HG02588 (cell line): ENCODE measurements around the gene RFC5.
"Not testable (repeated sequence)": the region's sequence is repeated elsewhere in the genome, so short reads cannot be mapped to it uniquely, and the experiment has no call there.

Source experiments
- ATAC-seq: cut with Tn5 transposase; IDR thresholded peaks from one replicate; pipeline ENCODE4 v1.9.1; 2021; ENCODE audit warnings: mild to moderate bottlenecking, moderate library complexity; ENCODE audit not compliant: unreplicated experiment

RFC5 gene

GRCh38 chr12:118016424-118017264 is at the start of gene RFC5:
TSS of gene RFC5 (plus strand) at chr12:118016703. CDS start at chr12:118016828, 125 bp downstream.
- peak; percentile 98 for ATAC-seq

GRCh38 chr12:117967043-117967442 is 49.5 kb upstream of the RFC5 start:
- ATAC-seq = no peak

GRCh38 chr12:117967512-117967911 is 49.0 kb upstream of the RFC5 start:
- ATAC-seq = no peak

- no peak for ATAC-seq
These were observed 48.2 kb upstream of the RFC5 start for GRCh38 chr12:117968151-117968789.

GRCh38 chr12:117968826-117969659 is 47.5 kb upstream of the RFC5 start, which contains the start of gene KSR2:
TSS of gene KSR2 (minus strand) at chr12:117968990. CDS start at chr12:117968255, 735 bp downstream.
- ATAC-seq = peak; percentile 61

GRCh38 chr12:117970334-117970733 is 46.2 kb upstream of the RFC5 start:
- ATAC-seq = no peak

- no peak for ATAC-seq
These were observed 44.2 kb upstream of the RFC5 start for GRCh38 chr12:117972301-117972700.

GRCh38 chr12:117975006-117975405 is 41.5 kb upstream of the RFC5 start:
- ATAC-seq = no peak

- no peak for ATAC-seq
These were observed 39.1 kb upstream of the RFC5 start for GRCh38 chr12:117977373-117977772.

GRCh38 chr12:117980616-117981015 is 35.9 kb upstream of the RFC5 start:
- no peak for ATAC-seq

GRCh38 chr12:117981267-117981666 is 35.2 kb upstream of the RFC5 start:
- ATAC-seq = no peak

GRCh38 chr12:117985182-117985581 is 31.3 kb upstream of the RFC5 start:
- ATAC-seq = no peak

GRCh38 chr12:117986705-117987469 is 29.6 kb upstream of the RFC5 start:
- no peak for ATAC-seq

GRCh38 chr12:117994551-117995438 is 21.7 kb upstream of the RFC5 start:
- ATAC-seq = no peak

GRCh38 chr12:117998719-117999118 is 17.8 kb upstream of the RFC5 start:
- no peak for ATAC-seq

GRCh38 chr12:117999806-118000205 is 16.7 kb upstream of the RFC5 start:
- ATAC-seq = not testable (repeated sequence)

GRCh38 chr12:118010903-118011302 is 5.6 kb upstream of the RFC5 start:
- ATAC-seq = no peak

GRCh38 chr12:118011377-118011776 is 5.1 kb upstream of the RFC5 start:
- ATAC-seq = no peak

GRCh38 chr12:118011961-118012360 is 4.5 kb upstream of the RFC5 start:
- ATAC-seq = no peak

GRCh38 chr12:118013283-118013682 is 3.2 kb upstream of the RFC5 start:
- no peak for ATAC-seq
